Activated CD8-positive, alpha-beta T cell treated with anti-CD3 and anti-CD28 coated beads for 36 hours (primary cell): Measurements from ENCODE around the gene LHX1. TPM values are rescaled to one million over a fixed set of nuclear protein-coding genes. Genes with fewer than 3 reads are reported as not detected.
A peak's percentile ranks its signal among the peaks of the same experiment; 100 is the strongest.

Experiments
- ATAC-seq: fragments of 200-7000 bp; cut with Tn5 transposase; one replicate; pipeline ENCODE4 v1.10.0; 2021; ENCODE audit warnings: mild to moderate bottlenecking, moderate library complexity
- CTCF ChIA-PET: fragments of 350-600 bp; sonication (Branson Sonifier 250); formaldehyde crosslinking; loops from one replicate; lab custom pipeline; 2021; ENCODE audit warnings: antibody characterized with exemption; lab: Charles Lee
- POLR2A ChIA-PET: fragments of 350-600 bp; sonication (Branson Sonifier 250); formaldehyde crosslinking; loops from one replicate; lab custom pipeline; 2021; ENCODE audit warnings: antibody characterized with exemption; lab: Charles Lee
- DNase-seq: peaks from one replicate; pipeline ENCODE4 v3.0.0-alpha.2; 2020
- H3K27ac Mint-ChIP-seq: one replicate; pipeline ENCODE4 v1.8.0; 2021; ENCODE audit warnings: mild to moderate bottlenecking, mixed read lengths
- H3K27me3 Mint-ChIP-seq: one replicate; pipeline ENCODE4 v1.8.0; 2021; ENCODE audit warnings: mixed read lengths
- H3K36me3 Mint-ChIP-seq: one replicate; pipeline ENCODE4 v1.8.0; 2021; ENCODE audit warnings: low read depth, mixed read lengths
- H3K4me1 Mint-ChIP-seq: one replicate; pipeline ENCODE4 v1.8.0; 2021; ENCODE audit warnings: low read depth, mixed read lengths
- H3K4me3 Mint-ChIP-seq: one replicate; pipeline ENCODE4 v1.8.0; 2021; ENCODE audit warnings: mild to moderate bottlenecking, moderate library complexity, mixed read lengths
- H3K9me3 Mint-ChIP-seq: one replicate; pipeline ENCODE4 v1.8.0; 2021; ENCODE audit warnings: mixed read lengths
- CTCF ChIP-seq: fragments of 200-600 bp; IDR thresholded peaks from one replicate; pipeline ENCODE4 v1.8.0; 2022; ENCODE audit warnings: antibody characterized with exemption, mild to moderate bottlenecking
- intact Hi-C: fragments of 100-400 bp; cut with micrococcal nuclease; formaldehyde crosslinking; loops from one replicate; pipeline ENCODE4 v1.10.0; 2022
- total RNA-seq, 2 experiments: library from RNA; stranded (reverse); gene quantifications; one replicate each; pipeline ENCODE4 v1.2.3, GENCODE V29; 2021

Gene LHX1
- total RNA-seq, 2 experiments from 2014 or later: not detected

- TF ChIP-seq CTCF: no peak
- H3K27ac Mint-ChIP-seq: no peak overlapping the region
- no peaks in the 10 kb centered on the region for H3K9me3 Mint-ChIP-seq
- ChIA-PET POLR2A (interaction anchor here (1.2 kb wide), 1 partner anchor 11 kb away, joined by 3 read pairs; no protein-coding TSS in a partner anchor), CTCF (no interaction called here)
- intact Hi-C loops: loop anchor here (10.0 kb wide), 1 partner anchor 208 kb away; no protein-coding TSS in a partner anchor
- ATAC-seq: no peak
- peaks cover 57% of the 10 kb centered on the region for H3K4me1 Mint-ChIP-seq
- DNase-seq: no peak
- H3K36me3 Mint-ChIP-seq: no peaks in the 10 kb centered on the region
- peaks cover 89% of the 10 kb centered on the region for H3K27me3 Mint-ChIP-seq
- H3K4me3 Mint-ChIP-seq: peak overlapping the region; percentile 36
Measured at GRCh38 chr17:36932383-36932693, 4.9 kb upstream of the LHX1 start.

GRCh38 chr17:36932694-36933511, 4.4 kb upstream of the LHX1 start:
- no peaks in the 10 kb centered on the region for H3K36me3 Mint-ChIP-seq
- H3K4me1 Mint-ChIP-seq: peaks cover 60% of the 10 kb centered on the region
- ChIA-PET CTCF (interaction anchor here (1.0 to 1.3 kb wide), 2 partner anchors 114 to 115 kb away, joined by 3 to 5 read pairs; no protein-coding TSS in a partner anchor), POLR2A (interaction anchor here (0.7 to 3.0 kb wide), 4 partner anchors 9 to 18 kb away, joined by 3 to 9 read pairs (median 4); partner anchors contain the start of gene AATF)
- TF ChIP-seq CTCF: no peak
- no peaks in the 10 kb centered on the region for H3K9me3 Mint-ChIP-seq
- H3K27me3 Mint-ChIP-seq: peaks cover 89% of the 10 kb centered on the region
- H3K4me3 Mint-ChIP-seq: peak overlapping the region; percentile 19
- no peak for ATAC-seq
- H3K27ac Mint-ChIP-seq: no peak overlapping the region
- DNase-seq: no peak
- intact Hi-C loops: loop anchor here (10.0 kb wide), 1 partner anchor 208 kb away; no protein-coding TSS in a partner anchor

GRCh38 chr17:36933512-36934143, 3.6 kb upstream of the LHX1 start:
- no peak for TF ChIP-seq CTCF
- H3K27ac Mint-ChIP-seq: no peak overlapping the region
- DNase-seq (no peak), ATAC-seq (no peak)
- no peaks in the 10 kb centered on the region for H3K9me3 Mint-ChIP-seq
- H3K4me3 Mint-ChIP-seq: peak overlapping the region; percentile 13
- ChIA-PET POLR2A (interaction anchor here (0.7 to 3.0 kb wide), 5 partner anchors 9 to 18 kb away, joined by 3 to 9 read pairs (median 4); partner anchors contain the start of gene AATF), CTCF (interaction anchor here (1.0 to 1.3 kb wide), 2 partner anchors 113 to 114 kb away, joined by 3 to 5 read pairs; no protein-coding TSS in a partner anchor)
- no peaks in the 10 kb centered on the region for H3K36me3 Mint-ChIP-seq
- intact Hi-C loops: loop anchor here (10.0 kb wide), 1 partner anchor 209 kb away; no protein-coding TSS in a partner anchor
- H3K27me3 Mint-ChIP-seq: peaks cover 90% of the 10 kb centered on the region
- H3K4me1 Mint-ChIP-seq: peaks cover 61% of the 10 kb centered on the region

- ChIA-PET POLR2A (interaction anchor here (0.9 to 3.0 kb wide), 4 partner anchors 13 to 37 kb away, joined by 3 to 9 read pairs (median 4); partner anchors contain the start of gene AATF), CTCF (interaction anchor here (1.0 to 1.3 kb wide), 2 partner anchors 113 to 114 kb away, joined by 3 to 5 read pairs; no protein-coding TSS in a partner anchor)
- Mint-ChIP-seq H3K4me3 (peak overlapping the region; percentile 13), H3K4me1 (peaks cover 64% of the 10 kb centered on the region), H3K9me3 (no peaks in the 10 kb centered on the region), H3K27me3 (peaks cover 90% of the 10 kb centered on the region), H3K27ac (no peak overlapping the region), H3K36me3 (no peaks in the 10 kb centered on the region)
- intact Hi-C loops: loop anchor here (10.0 kb wide), 1 partner anchor 209 kb away; no protein-coding TSS in a partner anchor
- TF ChIP-seq CTCF: no peak
- no peak for DNase-seq
- ATAC-seq: no peak
Measured at GRCh38 chr17:36934144-36934691, 3.1 kb upstream of the LHX1 start.
